GM19238 (cell line): ENCODE data around the gene OR6C76.
"Not testable (repeated sequence)": the region's sequence is repeated elsewhere in the genome, so short reads cannot be mapped to it uniquely, and the experiment has no call there.

Experiments used
- DNase-seq: peaks from one replicate; pipeline ENCODE4 v3.0.0; 2011; ENCODE audit warnings: low spot score; ENCODE audit not compliant: insufficient read length

The OR6C76 gene

DNA sequence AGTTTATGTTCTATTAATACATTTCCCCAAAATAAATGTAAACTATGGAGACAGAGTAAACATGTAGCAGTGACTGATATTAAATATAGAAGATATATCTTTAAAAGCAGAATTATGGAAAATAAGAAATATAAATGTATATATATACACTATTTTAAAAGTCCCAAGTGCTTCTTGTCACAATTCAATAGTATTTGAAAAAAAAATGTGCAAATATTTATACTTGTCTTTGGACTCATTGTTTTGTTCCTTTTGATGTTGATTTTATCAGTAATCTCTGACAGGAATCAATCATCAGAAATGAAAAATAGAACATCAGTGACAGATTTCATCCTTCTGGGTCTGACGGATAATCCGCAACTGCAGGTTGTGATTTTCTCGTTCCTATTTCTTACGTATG lies at the start of gene OR6C76:
OR6C76 (plus strand) TSS at position 301 of the 400 bp plus-strand sequence; CDS start at position 301, 0 bp downstream.
- no peak for DNase-seq

DNA sequence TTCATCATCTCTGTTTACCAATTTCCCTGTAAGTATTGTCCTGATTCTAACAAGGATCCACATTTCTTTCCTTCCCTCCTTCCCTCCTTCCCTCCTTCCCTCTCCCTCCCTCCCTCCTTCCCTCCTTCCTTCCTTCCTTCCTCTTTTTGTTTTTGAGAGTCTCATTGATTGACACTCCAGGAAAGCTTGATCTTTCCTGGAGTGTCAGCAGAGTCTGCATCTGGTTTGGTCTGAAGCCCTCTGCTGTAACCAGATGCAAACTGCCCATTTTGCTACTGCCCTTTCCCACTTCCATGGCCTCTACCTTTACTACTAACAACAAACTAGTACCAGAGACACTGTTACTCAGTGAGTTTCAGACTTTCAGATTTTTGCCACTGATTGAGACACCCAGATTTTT lies 40.2 kb upstream of the OR6C76 start:
- DNase-seq = no peak

DNA sequence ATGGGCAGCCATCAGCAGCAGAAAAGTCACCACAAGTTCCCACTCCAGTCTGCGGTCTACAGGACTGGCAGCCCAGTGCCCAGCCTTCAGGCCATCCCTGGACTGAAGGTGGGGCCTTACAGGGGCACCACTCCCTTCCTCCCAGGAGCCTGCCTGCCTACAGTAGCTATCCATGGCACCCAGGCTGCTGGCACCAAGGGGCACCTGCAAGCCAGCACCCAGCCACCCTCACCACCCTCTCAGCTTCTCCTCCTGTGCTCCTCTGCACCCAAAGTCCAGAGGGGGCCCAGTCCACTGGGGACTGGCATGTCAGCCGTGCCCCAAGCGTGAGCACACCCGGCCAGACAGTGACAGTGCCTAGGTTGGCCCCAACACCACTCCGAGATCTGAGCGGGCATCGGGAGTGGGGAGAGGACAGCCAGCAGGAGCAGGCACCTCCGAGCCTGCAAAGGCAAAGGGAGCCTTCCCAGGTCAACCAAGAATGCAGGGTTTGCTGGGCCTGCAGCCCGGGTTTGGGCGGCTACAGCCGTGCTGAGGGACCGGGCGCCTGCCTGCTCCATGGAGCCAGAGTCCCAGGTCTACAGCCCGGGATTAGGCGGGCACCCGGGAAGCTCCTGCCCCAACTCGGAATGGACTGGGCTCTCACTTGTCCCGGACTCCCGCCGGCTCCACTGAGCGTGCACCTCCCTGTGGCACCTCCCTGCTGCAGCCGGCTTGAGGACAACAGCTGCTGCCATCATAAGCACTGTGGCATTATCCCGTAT lies 33.8 kb upstream of the OR6C76 start:
- DNase-seq = no peak

DNA sequence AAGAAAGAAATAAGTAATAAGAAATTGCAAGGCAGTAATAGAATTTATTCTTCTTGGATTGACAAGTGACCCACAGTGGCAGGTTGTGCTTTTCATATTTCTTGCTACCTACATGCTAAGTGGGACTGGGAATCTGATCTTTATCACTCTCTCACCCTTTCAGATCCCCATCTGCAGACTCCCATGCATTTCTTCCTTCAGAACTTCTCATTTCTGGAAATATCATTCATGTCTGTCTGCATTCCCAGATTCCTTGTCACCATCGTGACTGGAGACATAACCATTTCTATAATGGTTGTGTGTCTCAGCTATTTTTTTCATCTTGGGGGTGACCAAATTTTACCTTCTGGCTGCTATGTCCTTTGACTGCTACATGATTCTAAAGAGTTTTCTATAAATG lies 29.7 kb upstream of the OR6C76 start:
- DNase-seq = no peak

DNA sequence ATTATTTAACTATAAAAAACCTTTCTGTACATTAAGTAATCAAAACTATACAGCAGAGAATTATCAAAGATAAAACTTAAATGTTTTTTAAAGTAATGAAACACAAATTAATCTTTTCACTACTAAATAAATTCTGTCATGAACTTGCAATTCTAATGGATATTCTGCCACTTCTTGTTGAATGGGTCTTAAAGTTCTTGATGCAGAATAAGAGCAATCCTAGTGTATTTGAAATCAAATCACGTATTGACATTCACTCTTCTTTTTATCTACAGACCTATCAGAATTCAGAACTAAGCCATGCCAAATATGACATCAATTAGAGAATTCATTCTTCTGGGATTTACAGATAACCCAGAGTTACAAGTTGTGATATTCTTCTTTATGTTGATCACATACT lies 25.8 kb upstream of the OR6C76 start, which contains the start of gene OR6C65:
OR6C65 (plus strand) TSS at position 301 of the 400 bp plus-strand sequence; CDS start at position 301, 0 bp downstream.
- DNase-seq = no peak

DNA sequence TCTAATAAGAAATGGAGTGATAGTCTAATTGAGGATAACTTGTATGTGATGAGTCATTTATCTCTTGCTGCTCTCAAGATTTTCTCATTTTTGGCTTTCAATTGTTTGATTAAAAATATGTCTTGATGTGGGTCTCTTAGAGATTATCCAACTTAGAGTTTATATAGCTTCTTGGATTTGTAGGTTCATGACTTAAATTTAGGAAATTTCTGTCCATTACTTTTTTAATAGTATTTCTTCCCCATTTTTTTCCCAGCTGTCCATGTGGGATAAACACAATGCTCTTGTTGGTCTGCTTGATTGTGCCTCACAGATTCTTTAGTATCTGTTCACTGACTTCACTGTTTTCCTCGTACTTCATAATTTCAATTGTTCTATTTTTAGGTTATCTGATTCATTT lies 18.2 kb upstream of the OR6C76 start:
- no peak for DNase-seq

DNA sequence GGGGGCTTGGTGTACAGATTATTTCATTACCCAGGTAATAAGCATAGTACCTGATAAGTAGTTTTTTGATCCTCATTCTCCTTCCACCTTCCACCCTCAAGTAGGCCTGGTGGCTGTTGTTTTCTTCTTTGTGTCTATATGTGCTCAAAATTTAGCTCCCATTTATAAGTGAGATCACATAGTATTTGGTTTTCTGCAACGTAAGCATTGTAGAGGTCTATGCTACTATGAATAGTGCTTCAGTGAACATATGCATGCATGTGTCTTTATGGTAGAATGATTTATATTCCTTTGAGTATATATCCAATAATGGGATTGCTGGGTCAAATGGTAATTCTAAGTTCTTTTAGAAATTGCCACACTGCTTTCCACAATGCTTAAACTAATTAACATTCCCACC lies 16.9 kb upstream of the OR6C76 start:
- not testable (repeated sequence) for DNase-seq

DNA sequence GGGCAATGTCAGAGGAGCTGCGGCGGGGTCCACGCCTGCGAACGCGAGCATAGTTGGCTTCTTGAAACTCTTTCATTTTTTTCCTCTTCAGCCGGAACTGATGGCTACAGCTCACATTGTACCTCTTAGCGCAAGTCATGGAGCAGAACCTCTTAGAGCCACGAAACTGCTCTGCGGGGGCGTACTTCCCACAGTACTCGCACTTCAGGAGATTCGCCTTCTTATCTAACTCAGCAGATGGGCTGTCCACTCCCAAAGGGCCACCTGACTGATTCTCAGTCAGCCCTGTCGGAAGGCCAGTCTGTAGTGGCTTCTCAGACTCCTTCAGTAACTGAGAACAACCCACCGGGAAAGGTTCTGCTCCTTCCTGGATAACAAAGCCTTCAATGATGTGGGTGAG lies 13.9 kb upstream of the OR6C76 start:
- DNase-seq = not testable (repeated sequence)

DNA sequence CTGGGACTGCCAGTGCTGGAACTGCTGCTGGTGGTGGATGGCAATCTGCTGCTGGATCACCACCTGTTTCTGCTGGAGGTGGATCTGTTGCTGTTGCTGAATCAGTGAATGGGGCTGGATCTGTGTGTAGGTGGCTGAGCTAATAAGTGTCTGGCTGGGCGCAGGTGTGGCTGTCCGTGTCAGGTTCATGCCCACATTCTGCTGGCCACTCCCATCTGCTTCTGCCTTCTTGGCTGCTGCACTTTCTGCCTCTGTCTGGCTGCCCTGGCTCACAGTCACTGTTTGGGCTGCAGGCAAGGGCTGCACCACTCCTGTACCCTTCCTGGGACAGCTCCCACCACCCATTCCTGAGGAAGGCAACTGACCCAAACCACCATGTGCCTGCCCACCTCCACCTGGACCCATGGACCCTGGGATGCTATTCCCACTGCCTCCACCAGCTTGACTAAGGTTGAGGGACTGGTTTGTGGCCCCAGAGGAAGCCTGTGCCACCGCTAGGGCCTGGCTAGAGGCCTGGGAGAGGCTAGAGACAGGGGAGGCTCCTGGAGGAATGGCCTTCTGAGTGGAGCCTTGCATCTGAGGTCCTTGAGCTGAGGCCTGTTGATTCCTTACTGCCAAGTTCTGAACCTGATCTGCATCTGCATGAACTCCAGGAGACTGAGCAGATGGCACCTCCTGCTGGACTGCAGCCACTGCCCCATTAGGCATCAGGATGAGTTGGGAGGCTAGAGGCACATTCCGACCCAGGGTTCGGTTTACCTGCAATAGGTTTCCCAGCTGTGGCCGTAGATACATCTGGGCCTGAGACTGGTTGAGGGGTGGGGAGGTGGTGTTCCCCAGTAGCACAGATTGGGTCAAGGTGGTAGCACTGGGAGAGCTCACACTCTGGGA lies 12.3 kb upstream of the OR6C76 start:
- DNase-seq = not testable (repeated sequence)

DNA sequence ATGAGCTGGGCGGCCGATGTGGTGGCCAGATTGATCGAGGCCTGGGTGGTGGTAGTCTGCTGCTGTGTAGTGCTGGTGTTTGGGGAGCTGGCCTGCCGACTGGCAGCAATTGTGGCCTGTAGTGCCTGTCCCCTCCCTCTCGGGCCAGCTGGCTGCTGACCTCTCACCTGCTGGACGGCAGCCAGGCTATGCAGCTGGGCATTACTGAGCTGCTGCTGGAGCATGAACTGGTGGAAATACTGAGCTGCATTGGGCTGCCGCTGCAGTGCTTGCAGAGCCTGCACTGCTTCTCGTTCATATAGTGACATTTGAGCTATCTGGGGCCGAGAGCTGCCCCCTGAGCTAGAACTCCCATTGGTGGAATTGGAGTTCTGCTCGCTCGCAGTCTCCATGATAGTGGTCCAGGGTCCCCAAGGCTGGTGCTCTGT lies 11.6 kb upstream of the OR6C76 start:
- DNase-seq = not testable (repeated sequence)

DNA sequence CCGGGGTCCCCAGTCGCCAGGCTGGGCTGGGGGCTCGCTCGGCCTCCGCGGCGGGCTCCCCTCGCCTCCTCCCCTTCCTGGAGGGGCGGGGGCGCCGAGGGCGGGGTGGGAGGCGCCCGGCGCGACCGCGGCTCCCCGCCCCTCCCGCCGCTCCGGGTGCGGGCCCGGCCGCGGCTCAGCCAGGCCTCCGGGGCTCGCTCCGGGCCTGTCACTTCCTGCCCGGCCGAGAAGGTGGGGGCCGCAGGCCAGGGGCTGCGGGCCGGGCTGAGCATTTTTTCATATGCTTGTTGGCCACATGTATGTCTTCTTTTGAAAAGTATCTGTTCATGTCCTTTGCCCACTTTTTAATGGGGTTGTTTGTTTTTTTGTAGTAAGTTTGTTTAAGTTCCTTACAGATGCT lies 11.2 kb upstream of the OR6C76 start:
- not testable (repeated sequence) for DNase-seq

DNA sequence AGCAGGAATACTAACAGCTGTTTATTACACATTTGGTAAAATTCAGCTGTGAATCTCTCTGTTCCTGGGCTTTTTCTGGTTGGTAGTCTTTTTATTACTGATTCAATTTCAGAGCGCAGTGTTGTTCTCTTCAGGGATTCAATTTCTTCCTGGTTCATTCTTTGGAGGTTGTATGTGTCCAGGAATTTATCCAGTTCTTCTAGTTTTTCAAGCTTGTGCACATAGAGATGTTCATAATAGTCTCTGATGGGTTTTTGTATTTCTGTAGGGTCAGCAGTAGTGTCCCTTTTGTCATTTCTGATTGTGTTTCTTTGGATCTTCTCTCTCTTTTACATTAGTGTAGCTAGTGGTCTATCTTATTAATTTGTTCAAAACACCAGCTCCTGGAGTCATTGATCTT lies 9.1 kb upstream of the OR6C76 start:
- no peak for DNase-seq

DNA sequence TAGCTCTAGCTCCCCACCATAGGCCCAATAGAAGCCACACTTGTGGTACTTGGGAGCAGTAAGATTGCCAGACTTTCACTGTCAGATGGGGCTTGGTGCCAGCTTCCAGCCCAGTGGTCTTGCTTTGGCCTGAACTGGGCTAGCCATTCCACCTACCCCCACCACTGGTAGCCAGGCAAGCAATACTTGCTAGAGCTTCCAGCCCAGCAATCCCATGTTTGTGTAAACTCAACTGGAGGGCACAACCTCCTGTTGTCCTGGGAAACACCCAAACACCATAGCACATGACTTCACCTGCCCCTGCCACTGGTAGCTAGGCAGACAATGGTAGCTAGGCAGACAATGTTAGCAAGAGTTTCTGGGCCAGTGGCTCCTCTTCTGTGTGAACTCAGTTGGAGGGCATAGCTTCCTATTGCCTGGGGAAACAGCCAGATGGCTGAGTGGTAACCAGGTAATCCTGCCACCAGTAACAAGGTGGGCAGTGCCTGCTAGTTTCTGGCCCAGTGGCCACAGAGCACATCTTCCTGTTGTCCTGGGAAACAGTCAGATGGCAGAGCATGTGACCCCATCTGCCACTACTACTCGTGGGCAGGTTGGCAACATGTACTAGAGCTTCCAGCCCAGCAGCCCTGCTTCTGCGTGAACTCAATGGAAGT lies 5.6 kb upstream of the OR6C76 start:
- DNase-seq = no peak

DNA sequence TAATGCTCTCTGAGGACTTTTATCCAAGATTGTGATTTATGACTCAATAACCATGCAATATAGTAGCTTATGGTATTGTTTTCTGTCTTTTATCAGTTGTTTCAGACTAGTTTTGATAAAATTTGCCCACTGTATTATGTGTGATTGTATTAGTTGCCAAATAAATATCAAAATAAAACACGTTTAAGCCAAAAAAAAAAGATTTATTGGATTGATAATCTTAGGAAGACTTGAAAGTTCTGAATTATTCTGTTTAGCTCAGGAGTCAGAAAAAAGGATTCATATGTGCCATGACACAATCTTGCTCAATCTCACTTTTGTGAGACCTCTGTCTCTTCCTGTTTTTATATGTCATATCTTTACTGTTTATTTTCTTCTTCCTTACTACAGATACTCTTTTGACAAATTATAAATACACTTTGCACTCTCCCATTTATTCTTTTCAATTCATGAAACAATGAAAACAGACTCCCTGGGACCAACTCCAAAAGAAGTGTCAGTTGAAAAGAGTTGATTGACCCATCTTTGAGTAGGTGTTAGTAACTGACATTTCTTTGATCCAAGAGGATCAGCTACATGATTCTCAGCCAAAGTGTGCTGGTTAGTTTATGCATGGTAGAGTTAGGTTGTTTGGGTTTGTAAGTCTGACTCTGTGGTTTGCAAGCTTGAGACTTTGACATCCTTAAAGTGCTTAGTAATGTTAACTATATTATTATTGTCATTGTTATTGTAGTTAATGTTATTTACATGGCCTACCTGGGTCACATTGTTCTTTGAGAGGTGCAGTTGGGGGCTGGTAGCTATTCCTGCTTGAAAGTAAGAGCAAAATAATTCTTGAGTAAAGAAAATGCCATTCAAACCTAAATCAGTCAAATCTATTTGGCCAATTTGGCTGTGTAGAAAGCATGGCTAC lies 2.5 kb downstream of the OR6C76 start:
- DNase-seq = no peak

DNA sequence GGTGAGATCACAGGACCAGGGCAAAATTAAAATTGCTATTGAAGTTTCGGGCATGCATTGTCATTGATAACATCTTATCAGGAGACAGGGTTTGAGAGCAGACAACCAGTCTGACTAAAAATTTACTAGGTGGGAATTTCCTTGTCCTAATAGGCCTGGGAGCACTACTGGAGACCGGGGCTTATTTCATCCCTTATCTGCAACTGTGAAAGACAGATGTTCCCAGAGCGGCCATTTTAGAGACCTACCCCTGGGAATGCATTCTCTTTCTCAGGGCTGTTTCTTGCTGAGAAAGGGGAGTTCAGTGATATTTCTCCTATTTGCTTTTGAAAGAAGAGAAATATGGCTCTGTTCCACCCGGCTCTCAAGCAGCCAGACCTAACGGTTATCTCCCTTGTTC lies 15.2 kb downstream of the OR6C76 start:
- not testable (repeated sequence) for DNase-seq

DNA sequence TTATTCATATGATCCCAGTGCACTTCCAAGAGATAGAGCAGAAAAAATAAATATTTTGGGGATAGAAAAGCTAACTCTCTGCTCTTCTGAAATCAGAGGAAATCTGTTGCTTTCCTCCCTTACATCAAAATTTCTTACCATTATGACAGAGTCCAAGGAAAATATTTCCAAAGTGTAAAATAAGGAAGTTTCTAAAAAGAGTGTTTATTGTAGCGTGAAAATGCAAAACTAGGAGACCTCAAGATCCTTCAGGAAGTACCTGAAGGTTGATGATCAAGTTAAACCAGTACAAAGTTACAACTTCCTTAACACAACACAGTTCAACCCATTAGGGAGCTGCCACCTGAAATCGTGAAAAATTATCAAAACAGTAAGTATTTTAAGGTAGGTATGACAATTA lies 17.7 kb downstream of the OR6C76 start, which contains the start of gene OR6C2:
OR6C2 (plus strand) TSS at position 301 of the 400 bp plus-strand sequence. CDS start 8,138 bp downstream, outside the sequence.
- DNase-seq = no peak

DNA sequence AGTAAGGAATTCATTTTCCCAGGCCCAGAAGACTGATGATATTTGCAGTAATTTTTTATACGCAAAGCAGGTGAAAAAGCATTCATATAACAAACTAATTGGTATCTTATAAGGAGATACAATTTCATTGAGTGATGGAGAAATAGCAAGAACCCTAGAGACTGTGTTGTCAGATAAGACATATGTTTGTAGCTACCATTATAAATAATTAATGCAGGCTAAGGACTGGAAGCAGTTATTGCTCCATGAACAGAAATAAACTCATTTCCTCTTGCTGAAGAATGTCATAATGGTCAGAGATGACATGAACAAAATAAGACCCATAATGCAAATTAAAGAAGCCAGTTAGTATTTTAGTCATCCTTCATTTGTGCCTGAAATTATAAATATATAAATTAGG lies 19.3 kb downstream of the OR6C76 start:
- no peak for DNase-seq

DNA sequence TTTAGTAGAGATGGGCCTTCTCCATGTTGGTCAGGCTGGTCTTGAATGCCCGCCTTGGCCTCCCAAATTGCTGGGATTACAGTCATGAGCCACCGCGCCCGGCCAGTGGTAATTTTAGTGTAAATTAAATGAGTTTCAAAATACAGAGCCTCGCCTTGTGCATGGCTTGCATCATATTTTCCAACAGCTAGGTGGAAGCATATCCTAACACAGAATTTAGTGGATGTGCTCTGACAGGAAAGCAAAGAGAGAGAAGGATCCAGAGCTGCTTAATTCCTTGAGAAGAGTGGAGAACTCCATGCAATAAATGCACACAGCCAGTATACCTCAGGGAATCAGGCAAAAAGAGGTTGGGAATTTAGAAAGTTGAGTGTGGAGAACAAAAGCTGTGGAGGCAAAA lies 20.3 kb downstream of the OR6C76 start:
- no peak for DNase-seq

DNA sequence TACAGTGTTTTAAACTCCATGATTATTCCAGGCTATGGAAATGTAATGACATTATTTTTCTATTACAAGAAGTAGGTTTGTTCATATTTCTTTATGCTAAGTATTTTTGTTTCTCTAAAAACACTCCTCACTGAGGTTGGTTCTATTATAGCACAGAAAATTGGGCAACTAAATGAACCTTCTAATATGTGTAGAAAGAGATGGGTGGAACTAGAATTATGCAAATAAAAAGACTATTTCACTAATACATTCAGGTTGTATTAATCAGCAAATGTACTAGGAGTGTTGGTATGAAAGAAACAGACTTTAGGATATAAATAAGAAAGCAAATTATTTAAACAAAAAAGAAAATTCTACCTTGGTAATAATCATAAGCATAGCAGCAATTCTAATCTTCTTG lies 22.8 kb downstream of the OR6C76 start:
- DNase-seq = no peak

DNA sequence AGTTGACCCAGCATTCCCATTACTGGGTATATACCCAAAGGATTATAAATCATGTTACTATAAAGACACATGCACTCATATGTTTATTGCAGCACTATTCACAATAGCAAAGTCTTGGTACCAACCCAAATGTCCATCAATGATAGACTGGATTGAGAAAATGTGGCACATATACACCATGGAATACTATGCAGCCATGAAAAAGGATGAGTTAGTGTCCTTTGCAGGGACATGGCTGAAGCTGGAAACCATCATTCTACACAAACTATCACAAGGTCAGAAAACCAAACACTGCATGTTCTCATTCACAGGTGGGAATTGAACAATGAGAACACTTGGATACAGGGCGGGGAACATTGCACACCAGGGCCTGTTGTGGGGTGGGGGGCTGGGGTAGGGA lies 38.9 kb downstream of the OR6C76 start:
- DNase-seq = not testable (repeated sequence)

DNA sequence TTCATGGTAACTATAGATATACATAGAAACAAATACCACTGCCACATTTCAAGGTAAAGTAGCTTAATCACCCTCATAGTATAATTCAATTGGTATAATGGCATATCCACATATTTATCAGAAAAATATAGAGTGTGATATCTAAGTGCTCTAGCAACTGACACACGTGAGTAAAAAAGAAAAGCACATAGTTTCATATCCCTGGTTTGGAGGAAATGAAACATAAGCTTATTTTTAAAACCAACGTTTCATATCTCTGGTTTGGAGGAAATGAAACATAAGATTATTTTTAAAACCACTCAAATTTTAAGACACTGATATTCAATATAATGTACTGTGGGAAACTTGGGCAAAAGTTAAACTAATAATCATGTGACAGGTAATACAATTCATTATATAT lies 41.8 kb downstream of the OR6C76 start:
- DNase-seq = no peak
